HG03135 (cell line): ENCODE data around the gene ARHGEF39.

Source experiments
- ATAC-seq: cut with Tn5 transposase; IDR thresholded peaks from one replicate; pipeline ENCODE4 v1.9.1; 2021; ENCODE audit warnings: mild to moderate bottlenecking, moderate library complexity; ENCODE audit not compliant: unreplicated experiment

Gene ARHGEF39, protein sequence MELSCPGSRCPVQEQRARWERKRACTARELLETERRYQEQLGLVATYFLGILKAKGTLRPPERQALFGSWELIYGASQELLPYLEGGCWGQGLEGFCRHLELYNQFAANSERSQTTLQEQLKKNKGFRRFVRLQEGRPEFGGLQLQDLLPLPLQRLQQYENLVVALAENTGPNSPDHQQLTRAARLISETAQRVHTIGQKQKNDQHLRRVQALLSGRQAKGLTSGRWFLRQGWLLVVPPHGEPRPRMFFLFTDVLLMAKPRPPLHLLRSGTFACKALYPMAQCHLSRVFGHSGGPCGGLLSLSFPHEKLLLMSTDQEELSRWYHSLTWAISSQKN

DNA sequence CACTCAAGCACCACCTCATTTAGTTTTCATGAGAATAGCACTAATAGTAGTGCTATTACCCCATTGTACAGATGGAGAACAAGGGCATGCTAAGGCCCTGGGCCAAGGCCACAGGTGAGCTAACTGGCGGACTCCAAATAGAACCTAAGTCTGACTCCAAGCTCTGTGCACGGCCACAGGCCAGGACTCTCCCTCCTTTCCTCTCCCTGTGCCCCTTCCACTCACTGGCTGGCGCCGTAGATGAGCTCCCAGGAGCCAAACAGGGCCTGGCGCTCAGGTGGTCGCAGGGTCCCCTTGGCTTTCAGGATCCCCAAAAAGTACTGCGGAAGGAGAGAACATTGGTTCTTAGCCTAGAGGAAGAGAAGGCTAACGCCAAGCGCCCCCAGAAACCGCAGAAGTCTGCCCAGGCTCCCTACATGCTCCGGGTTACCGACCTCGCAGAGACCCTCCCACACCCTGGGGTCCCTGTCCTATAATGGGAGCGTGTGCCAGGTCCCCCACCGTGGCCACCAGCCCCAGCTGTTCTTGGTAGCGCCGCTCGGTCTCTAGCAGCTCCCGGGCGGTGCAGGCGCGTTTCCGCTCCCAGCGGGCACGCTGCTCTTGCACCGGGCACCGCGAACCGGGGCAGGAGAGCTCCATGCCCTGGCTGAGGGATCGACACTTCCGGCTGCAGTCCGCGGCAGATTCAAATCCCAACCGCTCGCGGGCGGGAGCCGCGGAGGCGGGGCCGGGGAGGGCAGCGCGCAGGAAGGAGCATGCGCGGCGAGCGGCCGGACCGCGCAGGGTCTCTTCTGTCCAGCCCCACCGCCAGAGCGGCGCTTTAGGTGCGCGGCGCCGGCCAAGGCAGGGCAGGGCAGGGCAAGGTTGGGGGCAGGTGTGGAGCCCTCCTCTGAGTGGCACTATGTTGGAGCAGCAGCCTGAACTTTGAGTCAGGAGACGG is at the start of gene ARHGEF39:
TSS of gene ARHGEF39 (minus strand) at position 665 of the 940 bp plus-strand sequence. CDS start at position 639, 26 bp downstream.
- ATAC-seq, result peak; percentile 72

DNA sequence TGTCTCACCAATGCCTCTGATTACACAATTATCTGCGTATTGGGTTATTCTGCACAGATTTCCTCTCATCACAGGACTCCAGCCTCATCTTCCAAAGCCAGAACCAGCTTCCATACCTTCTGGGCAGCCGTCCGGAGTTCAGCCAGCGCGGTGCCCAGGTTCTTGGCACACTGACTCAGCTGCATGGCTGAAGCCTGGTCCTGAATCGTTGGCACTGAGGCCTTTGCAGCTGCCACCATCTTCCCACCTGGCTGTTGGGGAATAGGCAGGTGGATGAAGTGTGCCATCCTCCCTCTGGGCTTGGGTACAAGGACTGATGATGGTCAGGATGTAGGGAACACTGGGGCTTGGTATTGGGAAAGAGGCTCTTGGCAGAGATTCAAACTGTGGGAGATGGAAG is 49.1 kb upstream of the ARHGEF39 start:
- ATAC-seq, result no peak

DNA sequence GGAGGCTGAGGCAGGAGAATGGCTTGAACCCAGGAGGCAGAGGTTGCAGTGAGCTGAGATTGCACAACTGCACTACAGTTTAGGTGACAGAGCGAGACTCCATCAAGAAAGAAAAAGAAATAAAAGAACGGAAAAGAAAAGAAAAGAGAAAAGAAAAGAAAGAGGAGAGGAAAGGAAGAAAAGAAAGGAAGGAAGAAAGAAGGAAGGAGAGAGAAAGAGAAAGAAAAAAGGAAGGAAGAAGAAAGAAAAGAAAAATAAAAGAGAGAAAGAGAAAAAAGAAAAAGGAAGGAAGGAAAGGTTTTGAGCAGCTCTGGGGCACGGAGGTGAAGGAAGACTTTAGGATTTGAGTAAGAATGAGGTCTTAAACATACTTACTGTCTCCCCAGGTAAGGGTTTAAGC is 48.6 kb upstream of the ARHGEF39 start:
- no peak for ATAC-seq

DNA sequence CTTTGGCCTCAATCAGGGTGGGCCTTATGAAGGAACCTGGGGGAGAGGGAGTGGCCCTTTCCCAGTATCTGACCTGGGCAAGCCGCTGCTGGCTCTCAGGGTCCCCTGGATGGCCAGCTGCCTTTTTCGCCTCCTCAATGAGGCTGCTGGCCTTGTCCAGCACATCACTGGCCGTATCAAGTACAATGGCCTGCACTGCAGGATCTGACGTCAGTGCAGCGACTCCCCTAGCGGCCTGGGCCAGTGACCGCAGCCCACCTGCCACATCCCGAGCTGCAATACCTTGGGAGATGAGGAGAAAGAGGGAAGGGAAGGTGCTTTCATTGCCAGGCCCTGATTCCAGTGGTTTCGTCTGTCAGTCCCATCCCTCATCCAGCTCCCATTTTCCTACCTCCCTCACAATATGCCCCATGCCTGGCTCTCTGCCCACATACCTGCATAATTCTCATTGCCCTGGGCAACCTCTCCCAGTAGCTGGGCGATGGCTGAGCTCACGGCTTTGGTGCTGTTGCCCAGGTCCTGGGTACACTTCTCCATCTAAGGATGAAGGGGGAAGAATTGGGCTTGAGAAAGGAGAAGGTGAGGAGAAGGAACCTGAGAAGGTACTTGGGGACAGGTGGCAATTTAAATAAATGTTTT is 47.9 kb upstream of the ARHGEF39 start:
- ATAC-seq, result no peak

DNA sequence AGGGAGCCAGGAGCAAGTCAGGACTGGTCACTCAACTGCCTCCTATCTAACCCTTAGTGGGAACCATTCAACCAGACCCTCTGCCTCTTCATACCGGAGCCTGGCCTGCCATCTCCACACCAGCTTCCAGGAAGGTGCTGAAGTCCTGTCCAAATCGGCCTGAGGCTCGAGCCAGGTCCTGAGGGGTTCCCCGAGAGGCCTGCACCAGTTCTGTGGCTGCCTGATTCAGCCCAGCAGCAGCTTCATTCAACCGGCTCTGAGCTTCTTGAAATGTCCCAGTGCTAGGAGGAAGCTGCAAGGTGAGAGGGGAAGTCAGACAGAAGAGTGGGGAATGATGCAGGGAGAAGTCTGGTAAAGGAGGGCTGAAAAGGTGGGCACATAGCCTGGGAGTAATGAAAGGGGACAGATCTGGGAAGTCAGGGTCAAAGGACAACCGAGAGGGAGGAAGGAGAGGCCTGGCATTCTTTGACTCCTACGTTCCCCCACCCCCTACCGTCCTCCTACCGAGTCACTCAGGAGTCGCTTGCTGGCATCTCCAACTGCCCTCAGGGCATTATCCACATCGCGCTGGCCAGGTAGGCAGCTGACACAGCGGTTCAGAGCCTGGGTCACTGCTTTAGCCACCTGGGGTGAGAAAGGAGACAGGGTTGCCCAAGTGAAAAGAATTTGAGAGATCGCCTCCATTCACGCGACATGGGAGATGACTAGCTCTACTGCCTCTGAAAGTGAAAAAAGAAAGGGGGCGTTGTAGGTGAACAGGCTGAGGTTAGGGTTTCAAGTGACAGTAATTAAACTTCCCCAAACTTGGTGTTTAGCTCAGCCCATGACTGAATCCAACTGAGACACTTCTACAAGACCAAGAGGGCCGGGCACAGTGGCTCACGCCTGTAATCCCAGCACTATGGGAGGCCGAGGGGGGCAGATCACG is 46.8 kb upstream of the ARHGEF39 start:
- ATAC-seq, result no peak

DNA sequence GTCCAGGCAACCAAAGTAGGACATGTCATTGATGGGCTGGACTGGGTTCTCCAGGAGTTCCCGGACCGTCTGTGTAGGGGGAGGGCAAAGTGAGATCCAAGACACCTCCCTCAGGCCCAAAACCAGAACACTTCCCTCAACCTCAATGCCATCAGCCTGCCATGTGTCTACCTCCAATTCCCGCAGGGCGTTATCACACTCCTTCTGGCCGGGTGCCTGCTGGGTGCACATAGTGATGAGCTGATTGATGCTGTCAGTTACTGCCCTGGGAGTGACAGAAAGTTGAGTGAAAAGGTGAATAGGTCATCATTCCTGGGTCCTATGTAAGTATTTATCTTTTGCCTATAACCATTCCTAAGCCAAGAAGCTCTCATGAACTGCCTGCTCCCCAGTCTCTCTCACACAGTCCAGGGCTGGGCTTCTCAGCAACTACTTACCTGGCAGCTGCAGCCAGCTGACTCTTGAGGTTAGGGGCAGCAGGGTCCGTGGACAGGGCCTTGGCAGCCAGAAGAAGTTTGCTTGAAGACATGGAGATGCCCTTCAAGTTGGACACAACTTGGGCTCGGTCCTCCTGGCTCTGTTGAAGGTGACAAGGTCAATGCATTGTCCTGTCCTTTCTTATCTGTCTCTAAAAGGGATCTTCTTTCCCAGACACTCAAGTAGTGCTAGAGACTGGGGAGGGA is 46.0 kb upstream of the ARHGEF39 start:
- no peak for ATAC-seq

DNA sequence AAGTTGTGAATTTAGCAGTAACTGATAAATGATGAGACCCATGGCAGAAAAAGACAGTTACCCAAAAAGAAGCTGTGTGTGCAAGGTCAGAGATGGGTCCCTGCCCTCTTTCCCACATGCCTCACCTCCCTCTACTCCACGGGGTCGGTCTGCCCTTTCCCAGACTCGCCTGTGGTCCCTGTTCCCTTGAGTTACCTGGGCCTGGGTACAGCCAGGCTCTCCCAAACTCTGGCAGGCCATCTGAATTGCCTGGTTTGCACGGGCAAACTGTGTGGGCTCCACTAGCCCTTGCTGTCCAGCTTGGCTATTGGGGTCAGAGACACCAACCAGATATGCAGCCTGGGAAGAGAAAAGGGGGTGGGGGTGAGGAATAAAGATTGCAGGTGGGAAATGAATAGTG is 43.2 kb upstream of the ARHGEF39 start:
- no peak for ATAC-seq

DNA sequence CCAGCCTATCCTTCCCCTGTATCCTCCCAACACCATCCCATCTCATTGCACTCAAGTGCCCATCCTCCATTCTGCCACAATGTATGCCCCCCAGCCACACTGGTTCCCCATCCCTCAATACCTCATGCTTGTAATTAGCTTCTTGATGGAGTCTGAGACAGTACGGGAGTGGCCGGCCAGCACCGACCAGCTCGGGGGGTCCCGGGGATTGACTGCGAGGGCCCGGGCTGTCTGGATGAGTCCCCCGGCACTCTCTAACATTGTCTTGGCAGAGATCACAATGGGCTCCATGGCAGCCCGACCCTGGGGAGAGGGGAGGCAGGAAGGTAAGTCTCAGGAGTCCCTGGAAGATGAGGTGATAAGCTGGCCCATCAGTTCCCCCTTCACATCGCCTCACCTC is 42.0 kb upstream of the ARHGEF39 start:
- ATAC-seq, result no peak

DNA sequence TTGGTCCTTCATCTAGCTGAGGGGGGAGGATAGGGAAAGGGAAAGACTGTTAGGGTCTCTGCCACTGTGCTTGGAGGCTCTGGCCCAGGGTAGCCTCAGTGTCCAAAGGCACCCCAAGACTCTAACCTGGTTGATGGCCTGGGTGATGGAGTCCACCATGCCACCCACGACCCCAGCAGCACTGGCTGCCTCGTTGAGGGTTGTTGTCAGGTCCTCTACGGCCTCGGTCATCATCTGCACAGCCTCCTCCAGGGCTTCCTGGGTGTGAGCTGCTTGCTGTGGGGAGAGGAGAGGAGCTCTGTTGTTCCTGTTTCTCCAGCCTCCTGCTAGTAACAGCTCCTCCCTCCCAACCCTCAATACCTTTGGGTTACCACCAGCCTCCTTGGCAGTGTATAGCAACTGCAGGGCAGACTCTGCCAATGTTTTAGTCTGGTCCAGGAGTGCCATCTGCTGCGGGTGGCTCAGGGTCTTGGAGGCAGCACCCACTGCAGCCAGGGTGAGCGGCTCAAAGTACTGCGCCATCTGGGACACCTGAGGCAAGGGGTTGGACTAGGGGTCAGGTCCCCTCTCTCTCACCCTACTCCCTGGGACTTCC is 40.9 kb upstream of the ARHGEF39 start:
- ATAC-seq, result no peak

DNA sequence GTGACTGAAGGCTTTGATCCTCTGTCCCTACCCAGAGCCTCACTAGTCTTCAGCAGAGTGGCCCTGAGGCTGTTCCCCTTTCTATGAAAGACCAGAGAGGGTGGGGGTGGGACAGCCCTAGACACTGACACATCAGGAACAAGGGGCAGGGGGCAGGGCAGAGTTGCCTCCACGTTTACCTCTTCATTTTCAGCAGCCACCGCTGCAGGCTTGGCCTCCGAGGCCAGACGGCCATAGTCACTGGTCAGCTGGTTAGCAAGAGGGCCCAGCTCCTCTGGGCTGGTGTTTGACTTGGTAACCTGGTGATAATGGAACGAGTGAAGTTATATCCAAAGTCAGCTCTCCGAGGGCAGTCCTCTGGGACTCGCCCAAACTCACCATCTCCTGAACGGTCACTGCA is 40.4 kb upstream of the ARHGEF39 start:
- no peak for ATAC-seq

DNA sequence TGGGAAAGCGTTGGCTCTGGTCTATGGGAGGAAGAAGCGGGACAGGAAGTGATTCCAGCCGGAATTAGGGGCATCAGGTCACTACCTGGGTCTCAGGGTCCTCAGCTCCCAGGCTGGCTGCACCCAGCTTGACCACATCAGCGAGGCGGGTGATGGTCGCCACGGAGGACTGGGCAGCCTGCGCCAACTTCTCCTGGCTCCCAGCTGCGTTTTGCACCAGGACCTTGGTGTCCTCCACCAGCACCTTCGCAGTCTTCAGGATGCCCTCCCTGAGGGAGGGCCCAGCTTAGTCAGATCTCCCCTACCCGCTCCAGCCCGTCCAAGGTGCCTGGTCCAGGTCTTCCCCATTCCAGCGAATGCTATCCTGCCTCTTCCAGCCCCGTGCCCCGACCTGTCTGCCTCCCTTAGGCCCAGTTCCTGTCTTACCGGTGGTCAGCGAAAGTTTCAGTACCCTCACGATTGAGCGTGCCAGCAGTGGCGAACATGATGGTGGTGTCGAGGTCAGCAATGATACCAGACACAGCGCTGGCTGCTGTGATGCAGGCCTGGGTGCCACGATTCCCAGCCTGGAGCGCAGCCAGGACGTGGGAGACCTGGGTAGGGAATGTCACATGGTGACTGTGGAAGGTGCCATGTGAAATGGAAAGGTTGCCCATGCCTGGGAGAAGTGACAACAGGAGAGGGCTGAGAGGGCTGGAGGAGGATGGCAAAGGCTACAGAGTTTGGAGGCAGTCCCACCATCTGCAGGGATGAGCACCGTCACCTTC is 39.1 kb upstream of the ARHGEF39 start:
- ATAC-seq, result no peak

DNA sequence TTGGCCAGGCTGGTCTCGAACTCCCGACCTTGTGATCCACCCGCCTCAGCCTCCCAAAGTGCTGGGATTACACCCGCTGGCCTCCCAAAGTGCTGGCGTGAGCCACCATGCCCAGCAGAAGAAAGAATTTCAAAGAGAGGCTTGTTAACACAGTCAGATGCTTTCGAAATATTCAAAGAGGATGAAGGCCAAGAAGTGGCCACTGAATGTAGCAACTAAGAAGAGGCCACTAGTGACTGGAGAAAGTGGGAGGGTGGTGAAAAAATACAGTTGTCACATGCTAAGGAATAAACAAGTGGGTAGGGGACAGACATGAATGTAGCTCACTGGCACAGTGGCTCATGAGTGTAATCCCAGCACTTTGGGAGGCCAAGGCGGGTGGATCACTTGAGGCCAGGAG is 37.7 kb upstream of the ARHGEF39 start:
- ATAC-seq, result no peak

DNA sequence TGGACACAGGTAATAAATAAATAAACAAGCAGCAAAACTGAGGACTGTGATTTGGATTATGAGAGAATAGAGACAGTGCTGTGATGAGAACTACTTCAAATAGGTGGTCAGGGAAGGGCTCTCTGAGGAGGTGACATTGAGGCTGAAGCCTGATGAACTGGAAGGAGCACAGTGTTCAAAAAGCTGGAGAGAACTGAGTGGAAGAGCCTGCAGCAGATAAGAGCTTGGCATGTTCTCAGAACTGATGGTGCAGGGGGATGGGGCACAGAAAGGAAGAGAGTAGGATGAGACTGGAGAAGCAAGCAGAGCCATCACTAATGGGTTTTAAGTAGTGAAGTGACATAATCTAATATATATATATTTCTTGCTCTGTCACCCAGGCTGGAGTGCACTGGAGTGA is 35.9 kb upstream of the ARHGEF39 start:
- no peak for ATAC-seq

DNA sequence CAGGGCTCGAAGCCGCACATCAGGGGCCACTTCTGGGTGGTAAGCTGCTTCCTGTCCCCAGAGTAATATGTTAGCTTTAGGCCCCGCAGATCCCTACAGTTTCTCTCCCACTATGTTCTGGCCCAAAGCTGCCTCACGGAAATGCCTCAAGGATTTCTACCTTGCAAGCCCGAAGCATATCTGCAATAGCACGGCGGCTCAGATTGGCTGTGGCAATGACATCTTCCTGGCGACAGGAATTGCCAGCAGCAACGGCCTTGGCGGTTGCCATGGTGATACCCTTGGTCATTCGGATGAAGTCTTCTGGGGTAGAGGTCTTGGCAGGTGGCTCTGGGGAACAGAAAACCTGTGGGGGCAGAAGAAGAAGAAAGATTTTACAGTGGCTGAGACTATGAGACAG is 35.0 kb upstream of the ARHGEF39 start:
- no peak for ATAC-seq

DNA sequence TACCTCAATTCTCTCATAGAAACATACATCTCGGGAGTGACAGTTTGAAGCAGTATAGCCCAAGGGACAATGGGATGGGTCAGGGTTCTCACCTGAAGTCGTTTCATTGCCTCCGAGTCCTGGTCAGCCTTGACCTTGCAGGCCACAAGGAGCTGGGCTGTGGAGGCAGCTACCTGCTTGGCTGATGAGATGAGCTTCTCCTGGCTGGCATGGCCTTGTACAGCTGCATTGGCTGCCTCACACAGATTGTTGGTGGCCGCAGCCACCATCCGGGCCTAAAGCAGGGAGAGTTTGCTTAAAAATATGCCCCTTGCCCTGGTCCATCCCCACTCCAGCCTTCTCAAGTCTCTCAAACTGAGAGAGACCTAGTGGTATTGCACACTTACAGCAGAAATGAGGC is 33.2 kb upstream of the ARHGEF39 start:
- no peak for ATAC-seq

DNA sequence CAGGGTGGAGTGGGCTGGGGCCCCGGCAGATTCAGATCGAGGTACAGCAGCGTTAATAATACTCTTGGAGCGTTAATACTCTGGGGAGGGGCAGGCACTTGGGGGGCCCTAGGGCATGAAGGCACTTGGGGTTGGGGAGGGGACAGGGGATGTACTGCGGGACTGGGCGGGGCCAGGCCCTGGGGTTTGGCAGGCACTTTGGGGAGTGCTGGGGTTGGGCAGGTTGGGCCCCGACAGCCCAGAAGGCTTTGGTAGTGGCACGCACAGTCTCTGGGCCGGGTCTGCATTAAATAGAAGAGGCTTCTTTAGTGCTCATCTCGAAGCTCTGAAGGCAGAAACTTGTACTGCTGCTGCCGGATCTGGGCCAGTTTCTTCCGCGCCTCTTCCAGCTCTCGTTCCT is 32.5 kb upstream of the ARHGEF39 start:
- no peak for ATAC-seq

DNA sequence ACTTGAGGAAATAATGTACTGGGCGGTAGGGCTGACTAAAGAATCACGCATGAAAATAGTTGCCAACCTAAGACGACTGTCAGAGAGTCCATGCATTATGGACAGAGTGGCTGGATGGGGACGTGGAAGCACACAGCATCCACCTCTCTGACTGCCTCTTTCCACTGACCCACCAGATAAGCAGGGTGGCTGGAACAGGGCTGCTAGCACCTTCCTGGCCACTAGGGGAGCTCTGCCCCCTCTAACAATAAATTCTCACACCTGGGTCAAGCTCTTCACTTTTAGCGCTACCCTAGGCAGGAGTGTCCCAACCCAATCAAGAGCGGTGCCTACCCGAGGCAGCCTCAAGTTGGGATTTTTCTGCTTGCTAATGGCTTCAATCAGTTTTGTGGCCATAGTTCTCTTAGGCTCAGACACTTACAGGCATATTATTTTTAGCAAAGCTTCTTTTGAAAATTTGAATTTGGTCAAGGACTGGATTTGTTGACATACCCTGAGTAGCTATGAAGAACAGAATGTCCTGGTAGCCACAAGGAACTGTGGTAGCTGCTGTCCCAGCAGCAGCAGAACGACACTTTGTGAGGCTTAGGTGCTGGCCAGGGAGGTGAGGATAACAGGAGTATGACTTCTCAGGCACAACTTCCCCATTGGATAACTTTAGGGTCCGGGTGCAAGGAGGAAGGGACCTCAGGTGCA is 31.7 kb upstream of the ARHGEF39 start:
- no peak for ATAC-seq

DNA sequence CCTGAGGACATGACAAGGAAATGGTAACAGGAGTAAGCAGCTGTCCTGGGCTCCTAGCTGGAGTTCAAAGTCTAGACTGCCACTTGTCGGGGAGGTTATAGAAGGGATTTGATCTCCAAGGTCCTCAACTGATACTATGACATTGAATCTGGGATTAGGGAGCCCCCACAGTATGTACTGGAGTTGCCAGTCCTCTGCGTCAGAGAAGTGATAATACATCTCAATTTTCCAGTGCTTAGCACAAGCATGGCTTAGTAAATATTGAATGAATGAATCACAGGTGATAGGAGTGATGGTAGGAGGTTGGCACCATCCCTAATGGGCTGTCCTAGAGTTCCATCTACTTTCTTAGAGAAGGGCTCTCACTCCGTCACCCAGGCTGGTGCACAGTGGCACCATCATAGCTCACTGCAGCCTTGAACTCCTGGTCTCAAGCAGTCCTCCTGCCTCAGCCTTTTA is 31.0 kb upstream of the ARHGEF39 start:
- ATAC-seq, result no peak
